GM12872 (cell line): ENCODE results near the gene FOXD2.

ENCODE experiments used
- CTCF ChIP-seq: IDR thresholded peaks from 3 replicates; pipeline ENCODE4 v1.5.1; 2011; ENCODE audit warnings: low read depth, mild to moderate bottlenecking, low read length, moderate library complexity; ENCODE audit not compliant: insufficient read depth

Gene FOXD2

GRCh38 chr1:47477595-47478080, 39.8 kb downstream of the FOXD2 start:
- TF ChIP-seq CTCF = no peak

- TF ChIP-seq CTCF = no peak
These were observed 40.2 kb downstream of the FOXD2 start for GRCh38 chr1:47478090-47478489.

- no peak for TF ChIP-seq CTCF
These were observed 41.8 kb downstream of the FOXD2 start for GRCh38 chr1:47479664-47480063.

GRCh38 chr1:47481936-47482335, 44.1 kb downstream of the FOXD2 start:
- TF ChIP-seq CTCF = no peak

GRCh38 chr1:47482786-47483185, 44.9 kb downstream of the FOXD2 start:
- no peak for TF ChIP-seq CTCF

GRCh38 chr1:47483651-47484050, 45.8 kb downstream of the FOXD2 start:
- no peak for TF ChIP-seq CTCF

GRCh38 chr1:47485817-47486216, 48.0 kb downstream of the FOXD2 start:
- TF ChIP-seq CTCF = no peak

GRCh38 chr1:47487332-47487731, 49.5 kb downstream of the FOXD2 start:
- TF ChIP-seq CTCF = no peak
